Breast epithelium (tissue), 4 donors: ENCODE measurements around the gene ARFGEF2. TPM values are rescaled to one million over a fixed set of nuclear protein-coding genes. Genes with fewer than 3 reads are reported as not detected.

Experiments used
- DNase-seq, 2 donors: peaks; one replicate each; pipeline ENCODE4 v3.0.0-alpha.2; 2019; ENCODE audit warnings: low spot score in 2 of 2
- H3K27ac ChIP-seq, 2 donors: fragments of 200-600 bp; sonication (generic) in 1 of 2; one replicate each; pipeline ENCODE4 v1.5.1; 2016 to 2019; ENCODE audit warnings: mild to moderate bottlenecking in 1 of 2
- H3K27me3 ChIP-seq, 2 donors: fragments of 200-600 bp; sonication (generic) in 1 of 2; one replicate each; pipeline versions ENCODE4 v1.5.1 to v1.6.0; 2017 to 2019; ENCODE audit warnings: control low read depth in 1 of 2, mild to moderate bottlenecking in 1 of 2
- H3K36me3 ChIP-seq: fragments of 200-600 bp; one replicate; pipeline ENCODE4 v1.5.1; 2019
- H3K4me1 ChIP-seq, 2 donors: fragments of 200-600 bp; sonication (generic); one replicate each; pipeline ENCODE4 v1.5.1; 2016 to 2019; ENCODE audit warnings: control low read depth in 1 of 2
- H3K4me3 ChIP-seq, 3 donors: fragments of 200-600 bp; sonication (generic); 1 replicate in 2 of 3; 2 replicates in 1 of 3; pipeline ENCODE4 v1.5.1; 2016 to 2019; ENCODE audit warnings: mild to moderate bottlenecking in 3 of 3, moderate library complexity in 2 of 3
- H3K9me3 ChIP-seq, 2 donors: fragments of 200-600 bp; sonication (generic) in 1 of 2; one replicate each; pipeline ENCODE4 v1.5.1; 2016 to 2019; ENCODE audit warnings: control low read depth in 1 of 2
- CTCF ChIP-seq, 3 donors: fragments of 450-650 bp; IDR thresholded peaks; one replicate each; pipeline ENCODE4 v1.5.1; 2016 to 2017; ENCODE audit warnings: antibody characterized with exemption in 3 of 3, mild to moderate bottlenecking in 3 of 3, moderate library complexity in 3 of 3
- POLR2A ChIP-seq: fragments of 450-650 bp; IDR thresholded peaks from one replicate; pipeline ENCODE4 v1.6.1; 2016; ENCODE audit warnings: antibody characterized with exemption, mild to moderate bottlenecking, moderate library complexity
- POLR2AphosphoS5 ChIP-seq, 3 donors: sonication (generic); formaldehyde crosslinking; IDR thresholded peaks; one replicate each; pipeline ENCODE4 v1.6.1; 2017; ENCODE audit warnings: antibody characterized with exemption in 3 of 3
- intact Hi-C: fragments of 100-400 bp; cut with DNase I; formaldehyde crosslinking; loops from one replicate; pipeline ENCODE4 v1.15.1; 2023; ENCODE audit warnings: low total_unique reads
- total RNA-seq, 3 donors: library from RNA; depleted of rRNA; stranded (reverse); fragments of >200 nt; gene quantifications; one replicate each; pipeline ENCODE4 v1.1.0, GENCODE V29; 2016

Gene ARFGEF2
- total RNA-seq, 3 donors from 2014 or later: 37.1 to 61.6 (median 42.3) TPM

- no peak overlapping the region for H3K27ac ChIP-seq
- H3K4me1 ChIP-seq: no peaks in the 10 kb centered on the region
- no peaks in the 10 kb centered on the region for H3K27me3 ChIP-seq
- no peaks in the 10 kb centered on the region for H3K36me3 ChIP-seq
- intact Hi-C loops: no loop called here
- no peak for DNase-seq
- H3K9me3 ChIP-seq: no peaks in the 10 kb centered on the region
- TF ChIP-seq POLR2AphosphoS5 (IDR thresholded peaks at IDR 0.05): no peak
- no peak for TF ChIP-seq POLR2A
- TF ChIP-seq CTCF (IDR thresholded peaks at IDR 0.05): no peak
- no peak overlapping the region for H3K4me3 ChIP-seq
These were observed 107.2 kb downstream of the ARFGEF2 start for GRCh38 chr20:49028684-49029083.

- Histone ChIP-seq H3K27me3 (no peaks in the 10 kb centered on the region), H3K36me3 (no peaks in the 10 kb centered on the region), H3K4me3 (no peak overlapping the region), H3K9me3 (no peaks in the 10 kb centered on the region), H3K27ac (no peak overlapping the region), H3K4me1 (no peaks in the 10 kb centered on the region)
- intact Hi-C loops: no loop called here
- no peak for DNase-seq
- TF ChIP-seq CTCF (IDR thresholded peaks at IDR 0.05) (no peak), POLR2A (no peak), POLR2AphosphoS5 (IDR thresholded peaks at IDR 0.05) (no peak)
These were observed 107.7 kb downstream of the ARFGEF2 start for GRCh38 chr20:49029203-49029602.

- DNase-seq: no peak
- Histone ChIP-seq H3K4me1 (no peaks in the 10 kb centered on the region), H3K36me3 (no peaks in the 10 kb centered on the region)
These were observed 109.6 kb downstream of the ARFGEF2 start for GRCh38 chr20:49030954-49031619.

GRCh38 chr20:49032455-49032854, 110.9 kb downstream of the ARFGEF2 start:
- Histone ChIP-seq H3K4me3 (no peak overlapping the region), H3K27ac (no peak overlapping the region), H3K9me3 (no peaks in the 10 kb centered on the region), H3K4me1 (no peaks in the 10 kb centered on the region), H3K27me3 (no peaks in the 10 kb centered on the region), H3K36me3 (no peaks in the 10 kb centered on the region)
- TF ChIP-seq POLR2A: no peak
- no peak for TF ChIP-seq POLR2AphosphoS5 (IDR thresholded peaks at IDR 0.05)
- no peak for TF ChIP-seq CTCF (IDR thresholded peaks at IDR 0.05)
- intact Hi-C loops: no loop called here
- no peak for DNase-seq

More at GRCh38 chr20:49030954-49031619, 109.6 kb downstream of the ARFGEF2 start:
- no peaks in the 10 kb centered on the region for H3K9me3 ChIP-seq
- no peak overlapping the region for H3K4me3 ChIP-seq
- TF ChIP-seq CTCF (IDR thresholded peaks at IDR 0.05): no peak
- TF ChIP-seq POLR2A: no peak
- no peak for TF ChIP-seq POLR2AphosphoS5 (IDR thresholded peaks at IDR 0.05)
- H3K27ac ChIP-seq: no peak overlapping the region
- intact Hi-C loops: no loop called here
- no peaks in the 10 kb centered on the region for H3K27me3 ChIP-seq

- no peak for TF ChIP-seq POLR2A
- TF ChIP-seq POLR2AphosphoS5 (IDR thresholded peaks at IDR 0.05): no peak
- TF ChIP-seq CTCF (IDR thresholded peaks at IDR 0.05): no peak
- DNase-seq: no peak
- Histone ChIP-seq H3K4me3 (no peak overlapping the region), H3K27ac (no peak overlapping the region), H3K27me3 (no peaks in the 10 kb centered on the region), H3K36me3 (no peaks in the 10 kb centered on the region), H3K9me3 (no peaks in the 10 kb centered on the region), H3K4me1 (no peaks in the 10 kb centered on the region)
- intact Hi-C loops: no loop called here
These were observed 112.7 kb downstream of the ARFGEF2 start for GRCh38 chr20:49034070-49034732.
